ENCODE data around the gene USP32. TPM values are rescaled to one million over a fixed set of nuclear protein-coding genes. Genes with fewer than 3 reads are reported as not detected.

Gene USP32
- total RNA-seq = 30.9 and 34.7 TPM in 2 replicates

DNA sequence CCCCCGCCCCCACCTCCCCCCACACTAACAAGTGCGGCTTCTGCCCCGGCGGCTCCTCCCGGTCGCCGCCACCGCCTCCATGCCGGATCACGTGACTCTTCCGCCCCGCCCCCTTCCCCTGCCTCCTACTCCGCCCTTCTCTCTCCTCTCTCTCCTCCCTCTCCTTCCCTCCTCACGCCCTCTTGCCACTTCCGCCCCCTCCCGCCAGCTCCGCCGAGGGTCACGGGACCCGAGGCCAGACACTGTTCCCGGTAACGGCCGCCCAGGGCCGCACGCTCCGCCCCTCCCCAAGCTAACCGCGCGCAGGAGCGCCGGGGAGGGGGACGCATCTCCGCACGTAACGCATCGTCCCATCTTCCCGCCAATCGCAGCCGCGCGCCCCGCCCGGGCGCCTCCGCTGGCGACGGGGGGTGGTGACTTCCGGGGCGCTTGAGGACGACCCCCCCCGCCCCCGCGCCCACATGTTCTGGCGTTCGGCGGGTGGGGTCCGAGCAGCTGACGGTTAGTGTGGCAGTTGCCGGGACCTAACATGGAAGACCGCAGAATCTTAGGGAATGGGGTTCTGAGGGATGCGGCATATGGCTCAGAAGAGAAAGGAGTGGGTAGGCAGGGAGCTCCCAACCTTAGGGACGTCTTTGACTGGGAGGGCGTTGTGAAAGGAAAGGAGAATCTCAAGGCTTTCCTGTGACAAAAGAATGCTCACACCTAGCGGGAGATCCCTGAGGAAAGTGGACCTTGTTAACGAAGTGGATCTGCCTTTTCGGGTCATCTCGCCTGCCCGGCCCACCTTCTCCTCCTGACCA is at the start of gene USP32:
Gene USP32 (minus strand): TSS at position 92 of the 803 bp plus-strand sequence. CDS start 194 bp downstream, outside the sequence.

DNA sequence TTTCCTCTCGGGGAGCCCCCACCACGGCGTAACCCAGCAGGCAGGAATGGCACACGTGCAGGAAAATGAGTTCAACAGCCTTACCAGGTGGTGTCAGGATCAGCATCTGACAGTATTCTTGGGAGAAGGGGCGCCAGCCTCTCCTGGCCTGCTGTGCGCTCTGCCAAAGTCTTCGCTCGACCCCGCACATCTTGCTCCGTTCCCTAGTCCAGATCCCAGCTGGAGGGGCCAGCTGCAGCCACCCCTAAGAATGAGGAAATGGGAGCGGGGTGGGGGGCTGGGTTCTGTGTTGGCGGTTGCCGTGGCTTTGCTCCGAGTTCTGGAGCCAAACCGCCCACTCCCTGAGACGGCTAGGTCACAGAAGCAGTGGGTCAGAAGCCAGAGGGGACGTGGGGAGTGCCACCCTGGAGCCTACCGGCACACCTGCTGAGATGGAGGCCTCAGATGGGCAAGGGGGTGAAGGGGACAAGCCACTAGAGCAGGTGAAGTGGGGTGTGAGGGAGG is 30.3 kb upstream of the USP32 start, which contains the start of gene CHCT1:
Gene CHCT1 (plus strand): TSS at position 328 of the 504 bp plus-strand sequence. CDS start 104 bp downstream, at position 432.

DNA sequence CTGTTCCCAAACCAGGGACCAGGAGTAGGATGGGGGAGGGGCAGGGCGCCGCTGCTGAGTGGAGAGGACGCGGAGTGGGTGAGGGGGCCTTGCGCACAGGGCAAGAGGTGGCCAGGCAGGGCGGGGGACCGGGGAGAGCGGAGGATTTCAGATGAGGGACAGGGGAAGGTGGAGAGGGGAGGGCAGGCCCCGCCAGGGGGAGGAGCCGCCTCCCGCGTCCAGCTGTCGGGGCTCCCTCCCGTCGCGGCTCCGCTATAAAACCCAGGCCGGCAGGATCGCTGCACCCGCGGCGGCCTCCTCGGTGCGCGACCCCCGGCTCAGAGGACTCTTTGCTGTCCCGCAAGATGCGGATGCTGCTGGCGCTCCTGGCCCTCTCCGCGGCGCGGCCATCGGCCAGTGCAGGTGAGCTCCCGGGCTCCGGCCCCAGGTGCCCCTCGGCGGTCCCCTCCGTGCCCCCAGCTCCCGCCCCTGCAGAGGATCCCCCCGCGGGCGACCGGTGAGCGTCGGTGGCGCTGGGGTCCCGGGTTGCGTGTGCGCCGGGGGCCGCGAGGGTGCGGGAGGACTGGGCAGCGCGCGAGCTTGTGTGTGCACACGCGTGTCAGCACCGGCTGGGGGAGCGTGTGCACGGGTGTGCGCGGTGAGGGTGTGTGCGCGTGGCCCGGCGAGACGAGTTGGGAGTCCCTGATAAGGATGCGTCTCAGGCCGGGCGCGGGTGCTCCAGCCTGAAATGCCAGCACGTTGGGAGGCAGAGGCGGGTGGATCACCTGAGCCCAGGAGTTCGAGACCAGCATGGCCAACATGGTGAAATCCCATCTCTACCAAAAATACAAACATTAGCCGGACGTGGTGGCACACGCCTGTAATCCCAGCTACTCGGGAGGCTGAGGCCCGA is 242.0 kb downstream of the USP32 start, which contains the start of gene CA4:
Gene CA4 (plus strand): TSS at position 283 of the 892 bp plus-strand sequence. CDS start 62 bp downstream, at position 345.

Other genes starting within 250 kb of the USP32 start
- not detected in 2 replicates for gene CA4, start 242.2 kb downstream of the USP32 start, total RNA-seq
- not detected in 2 replicates for gene CHCT1, start 30.4 kb upstream of the USP32 start, total RNA-seq
- 9.2 and 14.3 TPM in 2 replicates for gene APPBP2, start 134.1 kb upstream of the USP32 start, total RNA-seq
- 2.4 and 4.6 TPM in 2 replicates for gene PPM1D, start 208.1 kb upstream of the USP32 start, total RNA-seq

All from hair follicular keratinocyte (primary cell).